ENCODE data around the gene MAT2B.

DNA sequence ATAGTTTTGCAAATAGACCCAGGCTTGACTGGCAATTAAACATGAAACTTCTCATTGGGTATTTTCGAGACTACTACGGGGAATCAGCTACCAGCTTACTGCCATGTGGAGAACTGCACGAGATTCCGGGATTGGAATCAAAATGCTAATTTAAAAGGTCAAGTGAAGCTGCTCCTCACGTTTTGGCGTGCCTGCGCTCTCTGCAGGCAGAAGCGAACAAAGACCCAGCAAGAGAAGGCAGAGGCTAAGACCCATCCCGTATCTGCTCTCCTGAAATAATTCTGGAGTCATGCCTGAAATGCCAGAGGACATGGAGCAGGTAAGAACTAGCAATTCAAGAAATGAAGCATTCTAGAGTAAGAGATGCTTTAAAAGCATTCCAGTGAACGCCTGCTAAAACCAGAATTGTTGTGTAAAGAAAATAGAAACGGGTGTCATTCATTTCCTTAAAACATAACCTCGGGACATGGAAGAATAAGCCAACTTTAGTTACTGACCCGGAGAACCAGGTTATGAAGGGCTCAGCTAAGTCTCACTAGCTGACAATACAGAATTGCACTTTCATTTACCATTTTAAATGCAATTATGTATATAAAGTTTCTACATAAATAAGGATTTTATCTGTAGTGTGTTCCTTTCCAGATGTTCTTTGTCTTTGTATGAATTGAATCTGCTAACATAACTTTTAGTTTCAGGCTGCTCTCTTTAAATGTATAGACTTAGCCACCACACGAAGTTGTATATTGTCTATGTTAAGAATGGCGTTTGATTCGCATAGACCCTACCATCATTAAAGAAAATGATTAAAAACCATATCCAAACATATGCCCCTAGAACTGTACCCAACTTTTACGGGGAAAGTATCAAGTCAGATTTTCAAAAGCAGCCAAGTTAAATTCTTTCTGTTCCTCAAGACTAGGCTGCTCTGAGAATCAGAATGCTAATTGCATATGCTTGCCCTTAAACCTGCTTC lies 2.0 kb upstream of the MAT2B start:
- TF ChIP-seq, protein P1, sequence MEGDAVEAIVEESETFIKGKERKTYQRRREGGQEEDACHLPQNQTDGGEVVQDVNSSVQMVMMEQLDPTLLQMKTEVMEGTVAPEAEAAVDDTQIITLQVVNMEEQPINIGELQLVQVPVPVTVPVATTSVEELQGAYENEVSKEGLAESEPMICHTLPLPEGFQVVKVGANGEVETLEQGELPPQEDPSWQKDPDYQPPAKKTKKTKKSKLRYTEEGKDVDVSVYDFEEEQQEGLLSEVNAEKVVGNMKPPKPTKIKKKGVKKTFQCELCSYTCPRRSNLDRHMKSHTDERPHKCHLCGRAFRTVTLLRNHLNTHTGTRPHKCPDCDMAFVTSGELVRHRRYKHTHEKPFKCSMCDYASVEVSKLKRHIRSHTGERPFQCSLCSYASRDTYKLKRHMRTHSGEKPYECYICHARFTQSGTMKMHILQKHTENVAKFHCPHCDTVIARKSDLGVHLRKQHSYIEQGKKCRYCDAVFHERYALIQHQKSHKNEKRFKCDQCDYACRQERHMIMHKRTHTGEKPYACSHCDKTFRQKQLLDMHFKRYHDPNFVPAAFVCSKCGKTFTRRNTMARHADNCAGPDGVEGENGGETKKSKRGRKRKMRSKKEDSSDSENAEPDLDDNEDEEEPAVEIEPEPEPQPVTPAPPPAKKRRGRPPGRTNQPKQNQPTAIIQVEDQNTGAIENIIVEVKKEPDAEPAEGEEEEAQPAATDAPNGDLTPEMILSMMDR (IDR thresholded peaks at IDR 0.05; ENCODE audit: low read length) = peak; percentile 62
- TF ChIP-seq EZH2phosphoT487 (IDR thresholded peaks at IDR 0.05; ENCODE audit: low read length) = no peak

Measured in MM.1S (cell line).